Measurements from ENCODE around the gene SMIM41. TPM values are rescaled to one million over a fixed set of nuclear protein-coding genes. Genes with fewer than 3 reads are reported as not detected.

Gene SMIM41
- total RNA-seq, 1 experiment from 2014 or later = not detected

- no peaks in the 10 kb centered on the region for H3K9me2 ChIP-seq (replicated peaks; ENCODE audit: low read length)
- peaks cover 5% of the 10 kb centered on the region; the same call in 1 of the 2 replicates for H3K36me3 ChIP-seq (ENCODE audit: low read depth, low read length)
- no peak overlapping the region for H3K4me3 ChIP-seq (ENCODE audit: low read length)
- TF ChIP-seq CTCF (conservative IDR thresholded peaks at IDR 0.05; ENCODE audit: low read depth, low read length) (no peak), EZH2 (IDR thresholded peaks at IDR 0.05; ENCODE audit: low read length, unreplicated experiment) (no peak), EZH2phosphoT487 (IDR thresholded peaks at IDR 0.05; ENCODE audit: borderline replicate concordance, low read length) (no peak)
- DNase-seq (no peak), ATAC-seq (no peak)
- H3K27me3 ChIP-seq (ENCODE audit: low read length) = no peaks in the 10 kb centered on the region
- no peaks in the 10 kb centered on the region for H3K4me1 ChIP-seq (ENCODE audit: insufficient read depth, low read length)
- ChIA-PET POLR2A (ENCODE audit: unreplicated experiment) (no interaction called here), CTCF (no interaction called here)
- H2AFZ ChIP-seq (ENCODE audit: low read length) = no peak overlapping the region
- no peaks in the 10 kb centered on the region for H4K20me1 ChIP-seq (ENCODE audit: low read length)
- H3K79me2 ChIP-seq (ENCODE audit: low read length) = no peaks in the 10 kb centered on the region
- H3K9ac ChIP-seq (ENCODE audit: low read length) = no peak overlapping the region
- H3K4me2 ChIP-seq (ENCODE audit: low read length) = no peak overlapping the region
- no peaks in the 10 kb centered on the region for H3K9me3 ChIP-seq (ENCODE audit: low read length)
- intact Hi-C loops (cut with micrococcal nuclease) = no loop called here
- no peaks in the 10 kb centered on the region for H3F3A ChIP-seq (ENCODE audit: low read length, unreplicated experiment)
- no TSS peak for BruUV-seq (replicated peaks)
- H3K27ac ChIP-seq (ENCODE audit: low read length) = no peak overlapping the region
These were observed 17.1 kb upstream of the SMIM41 start for GRCh38 chr12:52062167-52063081.

- Histone ChIP-seq H3K4me2 (ENCODE audit: low read length) (no peak overlapping the region), H3K4me3 (ENCODE audit: low read length) (no peak overlapping the region), H3K27ac (ENCODE audit: low read length) (no peak overlapping the region), H3K27me3 (ENCODE audit: low read length) (no peaks in the 10 kb centered on the region), H3K9ac (ENCODE audit: low read length) (no peak overlapping the region), H3F3A (ENCODE audit: low read length, unreplicated experiment) (no peaks in the 10 kb centered on the region), H3K9me2 (replicated peaks; ENCODE audit: low read length) (no peaks in the 10 kb centered on the region), H3K9me3 (ENCODE audit: low read length) (no peaks in the 10 kb centered on the region), H3K36me3 (ENCODE audit: low read depth, low read length) (peaks cover 3% of the 10 kb centered on the region; the same call in 1 of the 2 replicates), H4K20me1 (ENCODE audit: low read length) (no peaks in the 10 kb centered on the region), H3K79me2 (ENCODE audit: low read length) (no peaks in the 10 kb centered on the region), H3K4me1 (ENCODE audit: insufficient read depth, low read length) (no peaks in the 10 kb centered on the region), H2AFZ (ENCODE audit: low read length) (no peak overlapping the region)
- POLR2A ChIA-PET (ENCODE audit: unreplicated experiment) = no interaction called here
- CTCF ChIA-PET = no interaction called here
- no peak for ATAC-seq
- TF ChIP-seq EZH2phosphoT487 (IDR thresholded peaks at IDR 0.05; ENCODE audit: borderline replicate concordance, low read length) (no peak), EZH2 (IDR thresholded peaks at IDR 0.05; ENCODE audit: low read length, unreplicated experiment) (no peak), CTCF (conservative IDR thresholded peaks at IDR 0.05; ENCODE audit: low read depth, low read length) (no peak)
- DNase-seq = no peak
- no TSS peak for BruUV-seq (replicated peaks)
- intact Hi-C loops (cut with micrococcal nuclease) = no loop called here
These were observed 16.2 kb upstream of the SMIM41 start for GRCh38 chr12:52063082-52063924.

Measured in PC-3 (cell line).